H9 (cell line): ENCODE data around the gene RAD23A. TPM values are rescaled to one million over a fixed set of nuclear protein-coding genes. Genes with fewer than 3 reads are reported as not detected.

Source experiments
- DNase-seq: peaks from one replicate; pipeline ENCODE4 v3.0.0-alpha.2; 2017
- H2AFZ ChIP-seq: one replicate; pipeline ENCODE4 v1.6.1; 2013; ENCODE audit warnings: mild to moderate bottlenecking, low read length, control low read depth, moderate library complexity
- H2AK5ac ChIP-seq: 2 replicates; pipeline ENCODE4 v1.6.1; 2013; ENCODE audit warnings: low read length, control low read depth, mixed read lengths; ENCODE audit not compliant: insufficient read length
- H2BK120ac ChIP-seq: one replicate; pipeline ENCODE4 v1.6.1; 2013; ENCODE audit warnings: low read depth, mild to moderate bottlenecking, low read length, control low read depth, inconsistent platforms; ENCODE audit not compliant: poor library complexity, severe bottlenecking
- H2BK12ac ChIP-seq: 2 replicates; pipeline ENCODE4 v1.6.1; 2013; ENCODE audit warnings: low read length, control low read depth, mixed read lengths, low read depth; ENCODE audit not compliant: insufficient read length
- H2BK15ac ChIP-seq: 2 replicates; pipeline ENCODE4 v1.6.1; 2013; ENCODE audit warnings: low read depth, low read length, control low read depth
- H2BK20ac ChIP-seq: one replicate; pipeline ENCODE4 v1.6.1; 2013; ENCODE audit warnings: low read depth, mild to moderate bottlenecking, low read length, control low read depth, inconsistent platforms; ENCODE audit not compliant: poor library complexity, severe bottlenecking
- H2BK5ac ChIP-seq: 2 replicates; pipeline ENCODE4 v1.6.1; 2013; ENCODE audit warnings: low read length, control low read depth, mixed read lengths; ENCODE audit not compliant: insufficient read length
- H3K14ac ChIP-seq: 2 replicates; pipeline ENCODE4 v1.6.1; 2013; ENCODE audit warnings: low read length, control low read depth; ENCODE audit not compliant: insufficient read depth
- H3K18ac ChIP-seq: 2 replicates; pipeline ENCODE4 v1.6.1; 2013; ENCODE audit warnings: low read depth, mild to moderate bottlenecking, mixed read lengths, low read length, control low read depth; ENCODE audit not compliant: insufficient read length
- H3K23ac ChIP-seq: 2 replicates; pipeline ENCODE4 v1.6.1; 2013; ENCODE audit warnings: low read length, control low read depth, mixed read lengths, low read depth; ENCODE audit not compliant: insufficient read length
- H3K23me2 ChIP-seq: 2 replicates; pipeline ENCODE4 v1.6.1; 2013; ENCODE audit warnings: low read depth, mild to moderate bottlenecking, mixed read lengths, low read length, control low read depth; ENCODE audit not compliant: insufficient read length, poor library complexity, severe bottlenecking
- H3K27ac ChIP-seq: 2 replicates; pipeline ENCODE4 v1.5.1; 2013; ENCODE audit warnings: low read length, control low read depth, mixed read lengths, low read depth; ENCODE audit not compliant: insufficient read length
- H3K27me3 ChIP-seq: 2 replicates; pipeline ENCODE4 v1.6.1; 2013; ENCODE audit warnings: low read length, control low read depth, inconsistent platforms; ENCODE audit not compliant: insufficient read depth
- H3K4ac ChIP-seq: 2 replicates; pipeline ENCODE4 v1.6.1; 2013; ENCODE audit warnings: low read depth, mild to moderate bottlenecking, control low read depth, inconsistent platforms, low read length, moderate library complexity
- H3K4me1 ChIP-seq: 2 replicates; pipeline ENCODE4 v1.6.1; 2013; ENCODE audit warnings: low read length, control low read depth, inconsistent platforms; ENCODE audit not compliant: insufficient read depth
- H3K4me2 ChIP-seq: 2 replicates; pipeline ENCODE4 v1.6.1; 2013; ENCODE audit warnings: low read length, control low read depth, mixed read lengths; ENCODE audit not compliant: insufficient read length, insufficient read depth
- H3K56ac ChIP-seq: 2 replicates; pipeline ENCODE4 v1.6.1; 2013; ENCODE audit warnings: low read depth, mild to moderate bottlenecking, mixed read lengths, low read length, control low read depth; ENCODE audit not compliant: insufficient read length
- H3K79me1 ChIP-seq: 2 replicates; pipeline ENCODE4 v1.6.1; 2013; ENCODE audit warnings: low read depth, mild to moderate bottlenecking, moderate library complexity, low read length, control low read depth, inconsistent platforms; ENCODE audit not compliant: insufficient read depth, poor library complexity, severe bottlenecking
- H3K79me2 ChIP-seq: 2 replicates; pipeline ENCODE4 v1.6.1; 2013; ENCODE audit warnings: low read length, control low read depth, inconsistent platforms; ENCODE audit not compliant: insufficient read depth
- H3K9ac ChIP-seq: 2 replicates; pipeline ENCODE4 v1.6.1; 2013; ENCODE audit warnings: low read length, control low read depth, mixed read lengths; ENCODE audit not compliant: insufficient read length; ENCODE audit errors: extremely low read depth
- H3K9me3 ChIP-seq: one replicate; pipeline ENCODE4 v1.6.1; 2013; ENCODE audit warnings: low read depth, low read length, inconsistent platforms; ENCODE audit not compliant: control insufficient read depth
- H3T11ph ChIP-seq: one replicate; pipeline ENCODE4 v1.6.1; 2013; ENCODE audit warnings: mild to moderate bottlenecking, low read length, control low read depth, inconsistent platforms
- H4K20me1 ChIP-seq: one replicate; pipeline ENCODE4 v1.6.1; 2013; ENCODE audit not compliant: control insufficient read depth, insufficient read length, insufficient read depth
- H4K5ac ChIP-seq: 2 replicates; pipeline ENCODE4 v1.6.1; 2013; ENCODE audit warnings: low read depth, mild to moderate bottlenecking, mixed read lengths, low read length, control low read depth; ENCODE audit not compliant: insufficient read length
- H4K8ac ChIP-seq: replicated peaks from 2 replicates; pipeline ENCODE4 v1.6.1; 2013; ENCODE audit warnings: low read length, control low read depth, mixed read lengths, low read depth; ENCODE audit not compliant: insufficient read length
- H4K91ac ChIP-seq: 2 replicates; pipeline ENCODE4 v1.6.1; 2013; ENCODE audit warnings: low read depth, mild to moderate bottlenecking, moderate library complexity, mixed read lengths, low read length, control low read depth; ENCODE audit not compliant: insufficient read length
- H3K27ac Mint-ChIP-seq, 3 experiments: 2 replicates in 2 of 3; 3 replicates in 1 of 3; pipeline ENCODE4 v1.8.0; 2020 to 2021; ENCODE audit warnings: mixed read lengths in 3 of 3, mild to moderate bottlenecking in 1 of 3, moderate library complexity in 1 of 3
- H3K27me3 Mint-ChIP-seq: 2 replicates; pipeline ENCODE4 v1.8.0; 2021; ENCODE audit warnings: low read depth, mild to moderate bottlenecking, moderate library complexity, mixed read lengths
- H3K36me3 Mint-ChIP-seq, 3 experiments: 2 replicates in 2 of 3; 3 replicates in 1 of 3; pipeline ENCODE4 v1.8.0; 2020 to 2021; ENCODE audit warnings: low read depth in 3 of 3, mixed read lengths in 3 of 3; ENCODE audit not compliant: insufficient read depth in 1 of 3
- H3K4me1 Mint-ChIP-seq, 2 experiments: 2 replicates each; pipeline ENCODE4 v1.8.0; 2020; ENCODE audit warnings: mixed read lengths in 2 of 2
- H3K4me3 Mint-ChIP-seq, 2 experiments: 2 replicates in 1 of 2; 3 replicates in 1 of 2; pipeline ENCODE4 v1.8.0; 2020 to 2021; ENCODE audit warnings: mild to moderate bottlenecking in 2 of 2, mixed read lengths in 2 of 2, moderate library complexity in 1 of 2
- H3K9me3 Mint-ChIP-seq, 2 experiments: 2 replicates in 1 of 2; 3 replicates in 1 of 2; pipeline ENCODE4 v1.8.0; 2020; ENCODE audit warnings: mild to moderate bottlenecking in 2 of 2, mixed read lengths in 2 of 2, moderate library complexity in 1 of 2
- CTCF ChIP-seq: fragments of 200-600 bp; sonication (generic); conservative IDR thresholded peaks from 3 replicates; pipeline ENCODE4 v1.8.0; 2021; ENCODE audit warnings: antibody characterized with exemption, mild to moderate bottlenecking
- WGBS: extraction: QIAGEN DNeasy Blood & Tissue Kit; methylation state at CpG from one replicate; pipeline ENCODE4 v1.1.7; 2013; ENCODE audit warnings: missing lambda C conversion rate, low lambda C conversion rate, mixed read lengths; ENCODE audit not compliant: insufficient read length; ENCODE audit errors: extremely low coverage; 5-methylcytosine and 5-hydroxymethylcytosine counted together
- total RNA-seq: library from RNA; stranded (reverse); gene quantifications from 2 replicates; pipeline ENCODE4 v1.2.1, GENCODE V29; 2021

RAD23A gene
- total RNA-seq, 1 experiment from 2014 or later, result 62.2 TPM

- H4K91ac ChIP-seq, result no peak overlapping the region
- WGBS, result no CpG with 5 or more reads among the region's 30 CpGs
- H4K20me1 ChIP-seq, result no peaks in the 10 kb centered on the region
- no peaks in the 10 kb centered on the region for H3K4me1 ChIP-seq
- no peak overlapping the region for H2BK12ac ChIP-seq
- H3K4me2 ChIP-seq, result no peak overlapping the region
- Mint-ChIP-seq H3K4me3 (no peak overlapping the region), H3K27ac (peak overlapping the region in 1 of 3 experiments; percentile 33; a peak in 1 of 7 replicates), H3K36me3 (peaks cover 41 to 79% (median 71%) of the 10 kb centered on the region in 3 experiments), H3K9me3 (0 out of 5 replicates have a peak, but pooled peaks cover 0 to 3% of the 10 kb centered on the region in 2 experiments), H3K27me3 (no peaks in the 10 kb centered on the region), H3K4me1 (peaks cover 15 to 28% of the 10 kb centered on the region in 2 experiments)
- no peak overlapping the region for H3K23ac ChIP-seq
- no peak overlapping the region for H2BK15ac ChIP-seq
- H3K23me2 ChIP-seq, result no peaks in the 10 kb centered on the region
- H3K56ac ChIP-seq, result no peak overlapping the region
- H3K27ac ChIP-seq, result no peak overlapping the region
- H4K5ac ChIP-seq, result no peak overlapping the region
- H4K8ac ChIP-seq, result no peak overlapping the region
- no peak overlapping the region for H3K14ac ChIP-seq
- H2BK120ac ChIP-seq, result no peak overlapping the region
- no peak overlapping the region for H2BK20ac ChIP-seq
- H3K4ac ChIP-seq, result no peak overlapping the region
- no peak overlapping the region for H2AFZ ChIP-seq
- no peaks in the 10 kb centered on the region for H3K9me3 ChIP-seq
- no peak overlapping the region for H2AK5ac ChIP-seq
- no peaks in the 10 kb centered on the region; the same call in 1 of the 2 replicates for H3K79me2 ChIP-seq
- H3T11ph ChIP-seq, result no peak overlapping the region
- H2BK5ac ChIP-seq, result no peak overlapping the region
- H3K79me1 ChIP-seq, result no peaks in the 10 kb centered on the region
- DNase-seq, result no peak
- H3K27me3 ChIP-seq, result no peaks in the 10 kb centered on the region
- TF ChIP-seq CTCF, result no peak
- no peak overlapping the region for H3K18ac ChIP-seq
- H3K9ac ChIP-seq, result no peak overlapping the region
These were observed 3.1 kb downstream of the RAD23A start for GRCh38 chr19:12948612-12949362.
